Activated CD4-positive, alpha-beta T cell treated with anti-CD3 and anti-CD28 coated beads, Interleukin-2, amount 10 ng/mL, durations not matched to agents 7 days and 5 days (primary cell): Measurements from ENCODE around the gene SLC1A5. TPM values are rescaled to one million over a fixed set of nuclear protein-coding genes. Genes with fewer than 3 reads are reported as not detected.

Experiments used
- CTCF ChIA-PET: fragments of 350-600 bp; sonication (Branson Sonifier 250); formaldehyde crosslinking; loops from one replicate; lab custom pipeline; 2021; ENCODE audit warnings: antibody characterized with exemption; lab: Charles Lee
- POLR2A ChIA-PET: fragments of 350-600 bp; sonication (Branson Sonifier 250); formaldehyde crosslinking; loops from one replicate; lab custom pipeline; 2021; ENCODE audit warnings: antibody characterized with exemption; lab: Charles Lee
- DNase-seq: peaks from one replicate; pipeline ENCODE4 v3.0.0-alpha.2; 2020
- H3K27ac Mint-ChIP-seq: one replicate; pipeline ENCODE4 v1.8.0; 2021; ENCODE audit warnings: mild to moderate bottlenecking, moderate library complexity, mixed read lengths
- H3K27me3 Mint-ChIP-seq: one replicate; pipeline ENCODE4 v1.8.0; 2021; ENCODE audit warnings: mixed read lengths
- H3K36me3 Mint-ChIP-seq: one replicate; pipeline ENCODE4 v1.8.0; 2021; ENCODE audit warnings: low read depth, mixed read lengths
- H3K4me1 Mint-ChIP-seq: one replicate; pipeline ENCODE4 v1.8.0; 2021; ENCODE audit warnings: mixed read lengths
- H3K4me3 Mint-ChIP-seq: one replicate; pipeline ENCODE4 v1.8.0; 2021; ENCODE audit warnings: mild to moderate bottlenecking, moderate library complexity, mixed read lengths
- H3K9me3 Mint-ChIP-seq: one replicate; pipeline ENCODE4 v1.8.0; 2021; ENCODE audit warnings: mixed read lengths
- total RNA-seq, 2 experiments: library from RNA; stranded (reverse); gene quantifications; one replicate each; pipeline ENCODE4 v1.2.3, GENCODE V29; 2021

Gene SLC1A5
- total RNA-seq, 2 experiments from 2014 or later: 104 to 108 TPM

- Mint-ChIP-seq H3K36me3 (peaks cover 15% of the 10 kb centered on the region), H3K4me1 (peaks cover 55% of the 10 kb centered on the region), H3K4me3 (peak within 1 kb of the TSS; percentile 93), H3K27me3 (no peaks in the 10 kb centered on the region), H3K9me3 (no peaks in the 10 kb centered on the region), H3K27ac (peak within 1 kb of the TSS; percentile 91)
- POLR2A ChIA-PET: no interaction called here
- peak; percentile 32 for DNase-seq
- CTCF ChIA-PET: interaction anchor here (2.3 kb wide), 1 partner anchor 9 kb away, joined by 12 read pairs; no protein-coding TSS in a partner anchor
These were observed 42.7 kb downstream of the SLC1A5 start, which contains the start of gene FKRP for GRCh38 chr19:46745521-46746280. Gene FKRP (plus strand): TSS chr19:46746057. CDS start chr19:46755451, 9,394 bp downstream.

GRCh38 chr19:46745030-46745429 lies 43.4 kb downstream of the SLC1A5 start:
- no peak for DNase-seq
- Mint-ChIP-seq H3K27ac (peak overlapping the region; percentile 91), H3K4me3 (peak overlapping the region; percentile 93), H3K4me1 (peaks cover 58% of the 10 kb centered on the region), H3K9me3 (no peaks in the 10 kb centered on the region), H3K36me3 (peaks cover 15% of the 10 kb centered on the region), H3K27me3 (no peaks in the 10 kb centered on the region)
- POLR2A ChIA-PET: no interaction called here
- CTCF ChIA-PET: interaction anchor here (0.6 to 2.3 kb wide), 3 partner anchors 9 to 196 kb away, joined by 5 to 12 read pairs (median 6); no protein-coding TSS in a partner anchor

GRCh38 chr19:46744005-46744691 lies 44.2 kb downstream of the SLC1A5 start:
- H3K4me3 Mint-ChIP-seq: peak overlapping the region; percentile 93
- ChIA-PET CTCF (interaction anchor here (0.5 to 2.3 kb wide), 4 partner anchors 10 to 196 kb away, joined by 4 to 12 read pairs (median 6); no protein-coding TSS in a partner anchor), POLR2A (interaction anchor here (0.5 kb wide), 1 partner anchor 1027 kb away, joined by 4 read pairs; no protein-coding TSS in a partner anchor)
- H3K27me3 Mint-ChIP-seq: no peaks in the 10 kb centered on the region
- H3K27ac Mint-ChIP-seq: peak overlapping the region; percentile 55
- DNase-seq: no peak
- no peaks in the 10 kb centered on the region for H3K9me3 Mint-ChIP-seq
- H3K36me3 Mint-ChIP-seq: peaks cover 14% of the 10 kb centered on the region
- H3K4me1 Mint-ChIP-seq: peaks cover 57% of the 10 kb centered on the region

GRCh38 chr19:46742926-46743480 lies 45.4 kb downstream of the SLC1A5 start:
- Mint-ChIP-seq H3K4me3 (no peak overlapping the region), H3K4me1 (peaks cover 52% of the 10 kb centered on the region), H3K9me3 (no peaks in the 10 kb centered on the region), H3K36me3 (peaks cover 10% of the 10 kb centered on the region), H3K27ac (no peak overlapping the region), H3K27me3 (no peaks in the 10 kb centered on the region)
- CTCF ChIA-PET: interaction anchor here (1.0 to 1.7 kb wide), 2 partner anchors 14 to 98 kb away, joined by 3 to 6 read pairs; no protein-coding TSS in a partner anchor
- POLR2A ChIA-PET: no interaction called here
- DNase-seq: no peak

- Mint-ChIP-seq H3K4me3 (no peak overlapping the region), H3K9me3 (no peaks in the 10 kb centered on the region), H3K36me3 (peaks cover 20% of the 10 kb centered on the region), H3K27ac (no peak overlapping the region), H3K4me1 (peaks cover 41% of the 10 kb centered on the region), H3K27me3 (no peaks in the 10 kb centered on the region)
- ChIA-PET POLR2A (no interaction called here), CTCF (interaction anchor here (0.7 to 1.7 kb wide), 8 partner anchors 10 to 108 kb away, joined by 3 to 10 read pairs (median 3); no protein-coding TSS in a partner anchor)
- no peak for DNase-seq
These were observed 46.9 kb downstream of the SLC1A5 start for GRCh38 chr19:46741447-46741846.

- POLR2A ChIA-PET: no interaction called here
- no peaks in the 10 kb centered on the region for H3K9me3 Mint-ChIP-seq
- no peak overlapping the region for H3K4me3 Mint-ChIP-seq
- DNase-seq: no peak
- CTCF ChIA-PET: interaction anchor here (0.6 kb wide), 2 partner anchors 14 to 97 kb away, joined by 3 read pairs; no protein-coding TSS in a partner anchor
- H3K36me3 Mint-ChIP-seq: peaks cover 20% of the 10 kb centered on the region
- H3K27ac Mint-ChIP-seq: no peak overlapping the region
- peaks cover 28% of the 10 kb centered on the region for H3K4me1 Mint-ChIP-seq
- H3K27me3 Mint-ChIP-seq: no peaks in the 10 kb centered on the region
These were observed 49.1 kb downstream of the SLC1A5 start for GRCh38 chr19:46739290-46739771.

GRCh38 chr19:46737761-46738171 lies 50.6 kb downstream of the SLC1A5 start:
- peaks cover 15% of the 10 kb centered on the region for H3K4me1 Mint-ChIP-seq
- no peaks in the 10 kb centered on the region for H3K9me3 Mint-ChIP-seq
- POLR2A ChIA-PET: no interaction called here
- H3K4me3 Mint-ChIP-seq: no peak overlapping the region
- no peak overlapping the region for H3K27ac Mint-ChIP-seq
- DNase-seq: no peak
- CTCF ChIA-PET: interaction anchor here (0.6 to 1.4 kb wide), 3 partner anchors 9 to 89 kb away, joined by 3 to 4 read pairs (median 3); no protein-coding TSS in a partner anchor
- H3K27me3 Mint-ChIP-seq: no peaks in the 10 kb centered on the region
- H3K36me3 Mint-ChIP-seq: peaks cover 23% of the 10 kb centered on the region

GRCh38 chr19:46737298-46737654 lies 51.1 kb downstream of the SLC1A5 start:
- H3K36me3 Mint-ChIP-seq: peaks cover 23% of the 10 kb centered on the region
- CTCF ChIA-PET: interaction anchor here (0.7 to 1.0 kb wide), 2 partner anchors 9 to 35 kb away, joined by 3 to 4 read pairs; no protein-coding TSS in a partner anchor
- DNase-seq: no peak
- peaks cover 13% of the 10 kb centered on the region for H3K4me1 Mint-ChIP-seq
- no peaks in the 10 kb centered on the region for H3K9me3 Mint-ChIP-seq
- H3K27me3 Mint-ChIP-seq: no peaks in the 10 kb centered on the region
- no peak overlapping the region for H3K27ac Mint-ChIP-seq
- POLR2A ChIA-PET: no interaction called here
- H3K4me3 Mint-ChIP-seq: no peak overlapping the region

- no peak for DNase-seq
- peaks cover 23% of the 10 kb centered on the region for H3K36me3 Mint-ChIP-seq
- no peak overlapping the region for H3K4me3 Mint-ChIP-seq
- H3K27me3 Mint-ChIP-seq: no peaks in the 10 kb centered on the region
- peaks cover 13% of the 10 kb centered on the region for H3K4me1 Mint-ChIP-seq
- POLR2A ChIA-PET: no interaction called here
- no peak overlapping the region for H3K27ac Mint-ChIP-seq
- CTCF ChIA-PET: interaction anchor here (0.7 to 1.0 kb wide), 2 partner anchors 9 to 35 kb away, joined by 3 to 4 read pairs; no protein-coding TSS in a partner anchor
- no peaks in the 10 kb centered on the region for H3K9me3 Mint-ChIP-seq
These were observed 51.7 kb downstream of the SLC1A5 start for GRCh38 chr19:46736531-46737297.

- no peaks in the 10 kb centered on the region for H3K27me3 Mint-ChIP-seq
- no peak overlapping the region for H3K4me3 Mint-ChIP-seq
- H3K27ac Mint-ChIP-seq: no peak overlapping the region
- peaks cover 16% of the 10 kb centered on the region for H3K4me1 Mint-ChIP-seq
- no peak for DNase-seq
- no peaks in the 10 kb centered on the region for H3K9me3 Mint-ChIP-seq
- H3K36me3 Mint-ChIP-seq: peaks cover 35% of the 10 kb centered on the region
- CTCF ChIA-PET: interaction anchor here (1.0 kb wide), 1 partner anchor 29 kb away, joined by 3 read pairs; no protein-coding TSS in a partner anchor
- POLR2A ChIA-PET: no interaction called here
These were observed 54.6 kb downstream of the SLC1A5 start for GRCh38 chr19:46733690-46734292.

GRCh38 chr19:46732966-46733689 lies 55.3 kb downstream of the SLC1A5 start:
- DNase-seq: no peak
- ChIA-PET POLR2A (no interaction called here), CTCF (interaction anchor here (1.0 kb wide), 1 partner anchor 29 kb away, joined by 3 read pairs; no protein-coding TSS in a partner anchor)
- H3K27ac Mint-ChIP-seq: no peak overlapping the region
- peaks cover 21% of the 10 kb centered on the region for H3K4me1 Mint-ChIP-seq
- peaks cover 40% of the 10 kb centered on the region for H3K36me3 Mint-ChIP-seq
- no peaks in the 10 kb centered on the region for H3K9me3 Mint-ChIP-seq
- H3K27me3 Mint-ChIP-seq: no peaks in the 10 kb centered on the region
- no peak overlapping the region for H3K4me3 Mint-ChIP-seq
